Vagina (tissue), 2 donors: ENCODE measurements around the gene TEKT1.

ENCODE experiments used
- POLR2A ChIP-seq, 2 donors: fragments of 450-650 bp; IDR thresholded peaks; one replicate each; pipeline ENCODE4 v1.6.1; 2017; ENCODE audit warnings: antibody characterized with exemption in 2 of 2, mild to moderate bottlenecking in 2 of 2, moderate library complexity in 2 of 2
- POLR2AphosphoS5 ChIP-seq, 2 donors: sonication (generic); formaldehyde crosslinking; IDR thresholded peaks; one replicate each; pipeline ENCODE4 v1.9.0; 2017; ENCODE audit warnings: antibody characterized with exemption in 2 of 2, mild to moderate bottlenecking in 2 of 2, low read depth in 1 of 2; ENCODE audit not compliant: insufficient read depth in 1 of 2
- TF ChIP-seq, protein P1 (sequence below), 3 experiments: fragments of 450-650 bp in 2 of 3; fragments of 200-600 bp in 1 of 3; sonication (generic) in 1 of 3; IDR thresholded peaks; one replicate each; pipeline ENCODE4 v1.5.1; 2017 to 2019; ENCODE audit warnings: antibody characterized with exemption in 3 of 3, mild to moderate bottlenecking in 2 of 3, moderate library complexity in 2 of 3

DNA sequence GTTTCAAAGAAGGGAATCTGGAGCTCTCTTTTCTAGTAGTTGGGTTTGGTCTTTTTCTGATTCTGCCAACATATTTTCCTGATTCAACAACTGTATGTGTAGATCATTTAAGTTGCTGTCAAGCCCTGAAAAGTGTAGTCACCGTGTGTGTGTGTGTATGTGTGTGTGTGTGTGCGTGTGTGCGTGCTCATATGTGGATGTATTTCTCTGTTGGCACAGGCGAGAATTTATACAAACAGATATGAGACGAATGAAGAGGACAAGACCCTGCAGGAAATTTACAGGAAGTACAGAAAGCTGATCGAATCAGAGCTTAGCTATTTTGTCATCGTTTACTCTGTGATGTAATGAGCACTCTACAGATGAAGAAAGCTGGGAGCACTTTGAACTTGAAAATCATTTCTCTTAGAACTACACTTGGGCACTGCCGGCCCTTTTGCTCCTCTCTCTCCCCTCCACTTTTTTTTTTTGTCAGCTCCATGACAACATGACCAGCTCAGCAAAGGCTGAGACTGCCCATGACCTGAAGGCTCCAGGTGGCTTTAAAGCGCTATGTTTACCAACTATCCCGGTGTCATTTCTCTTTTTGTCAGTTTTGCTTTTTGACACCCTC lies 44.3 kb downstream of the TEKT1 start:
- no peak for TF ChIP-seq POLR2A (IDR thresholded peaks at IDR 0.05)
- TF ChIP-seq, protein P1, sequence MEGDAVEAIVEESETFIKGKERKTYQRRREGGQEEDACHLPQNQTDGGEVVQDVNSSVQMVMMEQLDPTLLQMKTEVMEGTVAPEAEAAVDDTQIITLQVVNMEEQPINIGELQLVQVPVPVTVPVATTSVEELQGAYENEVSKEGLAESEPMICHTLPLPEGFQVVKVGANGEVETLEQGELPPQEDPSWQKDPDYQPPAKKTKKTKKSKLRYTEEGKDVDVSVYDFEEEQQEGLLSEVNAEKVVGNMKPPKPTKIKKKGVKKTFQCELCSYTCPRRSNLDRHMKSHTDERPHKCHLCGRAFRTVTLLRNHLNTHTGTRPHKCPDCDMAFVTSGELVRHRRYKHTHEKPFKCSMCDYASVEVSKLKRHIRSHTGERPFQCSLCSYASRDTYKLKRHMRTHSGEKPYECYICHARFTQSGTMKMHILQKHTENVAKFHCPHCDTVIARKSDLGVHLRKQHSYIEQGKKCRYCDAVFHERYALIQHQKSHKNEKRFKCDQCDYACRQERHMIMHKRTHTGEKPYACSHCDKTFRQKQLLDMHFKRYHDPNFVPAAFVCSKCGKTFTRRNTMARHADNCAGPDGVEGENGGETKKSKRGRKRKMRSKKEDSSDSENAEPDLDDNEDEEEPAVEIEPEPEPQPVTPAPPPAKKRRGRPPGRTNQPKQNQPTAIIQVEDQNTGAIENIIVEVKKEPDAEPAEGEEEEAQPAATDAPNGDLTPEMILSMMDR (IDR thresholded peaks at IDR 0.05) = no peak
- no peak for TF ChIP-seq POLR2AphosphoS5 (IDR thresholded peaks at IDR 0.05; ENCODE audit: insufficient read depth in 1 of 2, low read depth in 1 of 2)
